SU-DHL-6 (cell line): ENCODE measurements around the gene PCMT1.
A peak's percentile ranks its signal among the peaks of the same experiment; 100 is the strongest.

ENCODE experiments used
- H2AFZ ChIP-seq: fragments of 200-600 bp; sonication (generic); 2 replicates; pipeline ENCODE4 v1.6.1; 2014; ENCODE audit warnings: low read depth, mild to moderate bottlenecking, moderate library complexity, mixed read lengths, antibody characterized with exemption, low read length; ENCODE audit not compliant: severe bottlenecking
- H3F3A ChIP-seq: fragments of 200-600 bp; shearing (Covaris generic); 2 replicates; pipeline ENCODE4 v1.6.0; 2016; ENCODE audit warnings: antibody characterized with exemption, mild to moderate bottlenecking; ENCODE audit not compliant: insufficient read depth
- H3K27ac ChIP-seq: fragments of 200-600 bp; sonication (generic); 2 replicates; pipeline ENCODE4 v1.5.1; 2016; ENCODE audit warnings: low read depth, mild to moderate bottlenecking, low read length, moderate library complexity, mixed read lengths
- H3K27me3 ChIP-seq: fragments of 200-600 bp; sonication (generic), shearing (Covaris generic); 2 replicates; pipeline ENCODE4 v1.6.0; 2014; ENCODE audit warnings: mild to moderate bottlenecking, low read length
- H3K36me3 ChIP-seq: fragments of 200-600 bp; sonication (generic); 2 replicates; pipeline ENCODE4 v1.6.1; 2014; ENCODE audit warnings: mild to moderate bottlenecking, low read length, mixed read lengths
- H3K4me2 ChIP-seq: fragments of 300-600, 200-600 bp; shearing (Covaris generic), sonication (generic); 2 replicates; pipeline ENCODE4 v1.6.0; 2014; ENCODE audit warnings: low read length, low read depth, mild to moderate bottlenecking; ENCODE audit not compliant: poor library complexity, severe bottlenecking
- H3K4me3 ChIP-seq: fragments of 200-600 bp; sonication (generic); 2 replicates; pipeline ENCODE4 v1.5.1; 2014; ENCODE audit warnings: antibody characterized with exemption, low read length, mild to moderate bottlenecking, mixed read lengths; ENCODE audit not compliant: insufficient read depth, poor library complexity, severe bottlenecking
- H3K79me2 ChIP-seq: fragments of 200-600 bp; sonication (generic); 2 replicates; pipeline ENCODE4 v1.6.1; 2014; ENCODE audit warnings: mild to moderate bottlenecking, low read length, moderate library complexity; ENCODE audit not compliant: insufficient read depth
- H3K9ac ChIP-seq: fragments of 200-600 bp; sonication (generic); 2 replicates; pipeline ENCODE4 v1.7.0; 2014; ENCODE audit warnings: mild to moderate bottlenecking, low read length
- H3K9me2 ChIP-seq: fragments of 200-600 bp; sonication (generic); replicated peaks from 2 replicates; pipeline ENCODE4 v1.6.1; 2014; ENCODE audit warnings: low read length; ENCODE audit not compliant: insufficient read depth
- H3K9me3 ChIP-seq: fragments of 200-600 bp; sonication (generic); 2 replicates; pipeline ENCODE4 v1.6.1; 2014; ENCODE audit warnings: low read length, mixed read lengths; ENCODE audit not compliant: insufficient read depth
- H4K20me1 ChIP-seq: fragments of 200-600 bp; sonication (generic); 2 replicates; pipeline ENCODE4 v1.6.1; 2014; ENCODE audit warnings: low read depth, mild to moderate bottlenecking, antibody characterized with exemption, low read length, moderate library complexity, mixed read lengths
- CTCF ChIP-seq: fragments of 200-600 bp; sonication (generic); IDR thresholded peaks from one replicate; pipeline ENCODE4 v1.5.1; 2017; ENCODE audit warnings: antibody characterized with exemption, mild to moderate bottlenecking, low read length, moderate library complexity; ENCODE audit not compliant: insufficient read depth, poor library complexity, severe bottlenecking
- EZH2phosphoT487 ChIP-seq: fragments of 200-600 bp; sonication (generic), shearing (Covaris generic); conservative IDR thresholded peaks from 2 replicates; pipeline ENCODE4 v1.6.1; 2018; ENCODE audit warnings: mild to moderate bottlenecking, antibody characterized with exemption, low read length, moderate library complexity, mixed read lengths

Gene PCMT1

GRCh38 chr6:149749594-149750135 lies at the start of gene PCMT1:
Gene PCMT1, plus strand, starts transcription at chr6:149749741. Its CDS starts 161 bp downstream, at chr6:149749902.
- peak within 1 kb of the TSS; percentile 95 for H3K9ac ChIP-seq
- H4K20me1 ChIP-seq: peaks cover 21% of the 10 kb centered on the region
- H3K9me3 ChIP-seq: no peaks in the 10 kb centered on the region
- no peaks in the 10 kb centered on the region for H3K9me2 ChIP-seq
- H3K27me3 ChIP-seq: no peaks in the 10 kb centered on the region
- H2AFZ ChIP-seq: peak within 1 kb of the TSS; percentile 42
- peaks cover 66% of the 10 kb centered on the region for H3K79me2 ChIP-seq
- H3K36me3 ChIP-seq: 0 out of 2 replicates have a peak, but pooled peaks cover 6% of the 10 kb centered on the region
- H3F3A ChIP-seq: peaks cover 12% of the 10 kb centered on the region
- TF ChIP-seq CTCF (no peak), EZH2phosphoT487 (no peak)
- peak within 1 kb of the TSS; percentile 69 for H3K27ac ChIP-seq
- peak within 1 kb of the TSS; percentile 96 for H3K4me3 ChIP-seq
- H3K4me2 ChIP-seq: peak within 1 kb of the TSS; percentile 99

DNA sequence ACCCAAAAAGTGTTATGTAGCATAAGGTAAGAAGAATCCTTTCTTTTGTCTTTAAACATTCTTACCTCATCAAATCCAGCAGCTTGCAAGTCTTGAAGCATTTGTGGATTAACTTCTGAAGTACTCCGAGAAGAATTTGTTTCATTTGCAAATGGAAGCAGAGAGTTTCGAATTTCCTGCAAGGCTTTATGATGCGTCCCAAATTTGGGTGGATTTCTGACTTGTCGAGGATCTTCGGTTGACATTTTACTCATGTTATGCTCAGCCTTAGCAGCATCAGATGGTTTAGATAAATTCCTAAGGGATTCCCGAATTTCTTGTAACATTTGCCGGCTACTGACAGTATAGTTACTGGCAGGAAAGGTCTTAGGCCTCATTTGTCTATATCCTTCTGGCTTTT lies 47.8 kb upstream of the PCMT1 start:
- H4K20me1 ChIP-seq: peaks cover 17% of the 10 kb centered on the region
- no peak for TF ChIP-seq EZH2phosphoT487
- no peak for TF ChIP-seq CTCF
- H3F3A ChIP-seq: peaks cover 5% of the 10 kb centered on the region; the same call in 1 of the 2 replicates
- no peak overlapping the region for H3K27ac ChIP-seq
- no peak overlapping the region for H3K9ac ChIP-seq
- no peak overlapping the region for H3K4me2 ChIP-seq
- no peaks in the 10 kb centered on the region for H3K9me3 ChIP-seq
- H3K27me3 ChIP-seq: no peaks in the 10 kb centered on the region
- no peaks in the 10 kb centered on the region for H3K9me2 ChIP-seq
- no peak overlapping the region for H3K4me3 ChIP-seq
- H2AFZ ChIP-seq: no peak overlapping the region
- peaks cover 15% of the 10 kb centered on the region; the same call in 1 of the 2 replicates for H3K36me3 ChIP-seq
- peaks cover 93% of the 10 kb centered on the region for H3K79me2 ChIP-seq

DNA sequence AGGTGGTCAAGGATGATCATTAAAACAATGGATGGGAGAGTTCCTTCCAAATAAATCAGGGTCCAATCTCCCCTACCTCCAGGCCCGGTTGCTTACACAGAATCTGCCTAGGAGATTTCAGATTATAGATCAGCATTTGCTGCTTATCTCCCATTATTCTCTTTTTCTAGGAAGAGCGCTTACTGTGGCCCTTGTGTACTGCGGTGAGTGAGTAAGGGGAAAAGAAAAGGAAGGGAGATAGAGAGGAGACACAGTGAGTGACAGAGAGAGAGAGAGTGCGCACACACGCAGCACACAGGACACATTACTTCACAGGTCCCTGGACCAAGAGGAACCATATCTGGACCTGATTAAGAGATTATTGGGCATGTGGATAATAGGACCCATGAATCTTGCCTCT lies 37.8 kb upstream of the PCMT1 start:
- H3K4me2 ChIP-seq: no peak overlapping the region
- no peaks in the 10 kb centered on the region for H3K9me3 ChIP-seq
- H4K20me1 ChIP-seq: peaks cover 3% of the 10 kb centered on the region
- H3K9ac ChIP-seq: no peak overlapping the region
- peaks cover 5% of the 10 kb centered on the region; the same call in 1 of the 2 replicates for H3K36me3 ChIP-seq
- H3K79me2 ChIP-seq: peaks cover 95% of the 10 kb centered on the region
- H3K27ac ChIP-seq: no peak overlapping the region
- peaks cover 12% of the 10 kb centered on the region for H3F3A ChIP-seq
- H3K27me3 ChIP-seq: no peaks in the 10 kb centered on the region
- H2AFZ ChIP-seq: no peak overlapping the region
- no peak overlapping the region for H3K4me3 ChIP-seq
- H3K9me2 ChIP-seq: no peaks in the 10 kb centered on the region
- TF ChIP-seq EZH2phosphoT487: no peak
- no peak for TF ChIP-seq CTCF
